Activated CD4-positive, alpha-beta T cell treated with anti-CD3 and anti-CD28 coated beads, Interleukin-2, amount 50 U/mL, for 16 hours (primary cell): ENCODE measurements around the gene TPM1.
"Not testable (repeated sequence)": the region's sequence is repeated elsewhere in the genome, so short reads cannot be mapped to it uniquely, and the experiment has no call there.

ENCODE experiments used
- DNase-seq: peaks from one replicate; pipeline ENCODE4 v3.0.0-alpha.2; 2020

The TPM1 gene

GRCh38 chr15:63075984-63076713 is 33.6 kb downstream of the TPM1 start:
- no peak for DNase-seq

- DNase-seq, result no peak
These were observed 34.1 kb downstream of the TPM1 start for GRCh38 chr15:63076714-63077046.

DNA sequence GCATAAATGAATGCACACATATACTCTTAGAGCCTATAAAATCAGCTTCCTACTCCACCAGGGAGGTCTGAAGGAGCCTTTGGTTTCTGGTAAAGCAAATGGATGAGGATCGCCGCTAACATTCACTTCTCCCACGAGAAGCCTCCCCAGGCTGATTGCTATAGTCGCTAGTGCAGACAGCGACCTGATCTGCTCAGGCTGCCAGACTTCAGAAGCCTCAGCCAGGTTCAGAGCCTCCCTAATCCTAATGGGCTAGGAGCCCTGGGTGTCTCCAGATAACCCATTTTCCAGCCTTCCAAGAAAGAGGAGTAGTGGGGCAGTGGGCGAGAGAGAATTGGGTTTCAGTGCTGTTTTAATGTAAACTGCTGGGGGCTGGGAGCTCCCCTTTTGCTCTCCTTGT is 35.4 kb downstream of the TPM1 start:
- DNase-seq, result no peak

GRCh38 chr15:63079947-63080626 is 37.5 kb downstream of the TPM1 start:
- no peak for DNase-seq

DNA sequence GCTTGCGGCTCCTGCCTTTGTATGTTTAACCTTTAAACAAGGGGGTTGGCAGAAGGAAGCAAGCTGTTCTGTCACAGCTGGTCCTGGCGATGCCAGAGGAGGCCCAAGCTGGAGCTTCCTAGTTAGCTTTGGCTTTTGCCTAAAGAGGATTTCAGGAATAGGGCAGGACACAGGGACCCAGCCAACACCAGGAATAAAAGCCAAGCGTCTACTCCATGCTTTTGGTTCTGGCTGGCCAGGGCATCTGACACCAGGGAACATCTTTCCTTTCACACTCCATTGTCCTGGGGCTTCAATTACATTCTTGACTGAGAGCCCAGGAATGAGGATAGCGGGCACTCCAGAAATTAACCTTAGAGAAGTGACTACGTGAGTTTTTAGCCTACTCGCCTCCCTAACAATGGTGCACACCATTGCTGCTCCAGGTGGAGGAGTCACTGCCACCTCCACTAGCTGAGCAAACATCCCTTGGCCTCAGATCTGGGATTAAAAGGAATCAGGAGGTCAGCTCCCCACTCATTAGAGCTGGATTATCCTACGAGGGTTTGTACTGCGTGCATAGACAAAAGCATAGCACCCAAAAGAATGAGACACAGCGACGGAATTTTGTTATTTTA is 38.2 kb downstream of the TPM1 start:
- no peak for DNase-seq

DNA sequence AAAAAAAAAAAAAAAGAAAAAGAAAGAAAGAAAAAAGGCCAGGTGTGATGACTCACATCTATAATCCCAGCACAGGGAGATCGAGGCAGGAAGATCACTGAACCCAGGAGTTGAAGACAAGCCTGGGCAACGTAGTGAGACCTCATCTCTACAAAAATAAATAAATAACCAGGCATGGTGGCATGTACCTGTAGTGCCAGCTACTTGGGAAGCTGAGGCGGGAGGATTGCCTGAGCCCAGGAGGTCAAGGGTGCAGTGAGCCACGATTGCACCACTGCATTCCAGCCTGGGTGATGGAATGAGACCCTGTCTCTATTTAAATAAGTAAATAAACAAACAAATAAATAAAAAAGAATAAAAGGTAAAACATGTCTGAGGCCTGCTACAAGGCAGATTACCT is 39.8 kb downstream of the TPM1 start:
- DNase-seq, result no peak

- DNase-seq, result no peak
These were observed 40.5 kb downstream of the TPM1 start for GRCh38 chr15:63083044-63083443.

DNA sequence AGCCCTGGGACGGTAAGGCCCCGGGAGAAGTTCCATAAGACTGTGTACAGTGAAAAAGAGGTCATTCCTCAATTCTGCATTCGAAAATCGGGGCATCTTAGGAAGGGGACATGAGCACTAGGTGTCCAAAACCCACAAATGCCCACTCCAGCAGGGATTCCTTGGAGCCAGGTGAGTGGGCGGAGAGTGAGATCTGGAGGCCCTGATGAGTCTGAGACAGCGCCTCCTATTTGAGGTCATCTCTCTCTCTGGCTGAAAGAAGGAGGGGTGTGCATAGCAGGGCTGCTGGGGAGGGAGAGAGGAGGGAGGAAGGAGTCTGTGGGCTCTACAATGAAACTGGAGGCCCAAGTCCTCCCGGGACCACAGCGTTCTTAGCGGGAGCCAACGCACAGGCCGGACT is 41.0 kb downstream of the TPM1 start:
- no peak for DNase-seq

- no peak for DNase-seq
These were observed 42.3 kb downstream of the TPM1 start for GRCh38 chr15:63084806-63085205.

GRCh38 chr15:63085289-63085688 is 42.7 kb downstream of the TPM1 start:
- DNase-seq, result no peak

GRCh38 chr15:63086271-63086670 is 43.7 kb downstream of the TPM1 start:
- DNase-seq, result no peak

DNA sequence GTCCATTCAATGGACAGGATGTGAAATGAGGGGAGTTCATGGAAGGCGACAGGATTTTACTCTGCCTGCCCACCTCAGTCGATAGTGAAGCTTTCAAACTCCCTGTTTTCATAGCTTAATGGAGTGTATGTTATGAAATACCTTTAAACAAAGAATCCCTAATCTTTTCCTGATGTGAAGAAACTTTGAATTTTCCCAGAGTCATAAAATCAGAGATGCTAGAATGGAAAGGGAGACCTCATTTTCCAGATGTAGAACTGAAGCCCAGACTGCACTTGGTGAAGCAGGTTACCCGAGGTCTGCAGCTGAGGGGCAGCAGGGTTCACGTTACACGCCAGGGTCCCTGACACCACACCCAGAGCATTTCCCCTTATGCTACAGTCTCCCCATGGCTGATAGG is 44.4 kb downstream of the TPM1 start:
- DNase-seq, result no peak

DNA sequence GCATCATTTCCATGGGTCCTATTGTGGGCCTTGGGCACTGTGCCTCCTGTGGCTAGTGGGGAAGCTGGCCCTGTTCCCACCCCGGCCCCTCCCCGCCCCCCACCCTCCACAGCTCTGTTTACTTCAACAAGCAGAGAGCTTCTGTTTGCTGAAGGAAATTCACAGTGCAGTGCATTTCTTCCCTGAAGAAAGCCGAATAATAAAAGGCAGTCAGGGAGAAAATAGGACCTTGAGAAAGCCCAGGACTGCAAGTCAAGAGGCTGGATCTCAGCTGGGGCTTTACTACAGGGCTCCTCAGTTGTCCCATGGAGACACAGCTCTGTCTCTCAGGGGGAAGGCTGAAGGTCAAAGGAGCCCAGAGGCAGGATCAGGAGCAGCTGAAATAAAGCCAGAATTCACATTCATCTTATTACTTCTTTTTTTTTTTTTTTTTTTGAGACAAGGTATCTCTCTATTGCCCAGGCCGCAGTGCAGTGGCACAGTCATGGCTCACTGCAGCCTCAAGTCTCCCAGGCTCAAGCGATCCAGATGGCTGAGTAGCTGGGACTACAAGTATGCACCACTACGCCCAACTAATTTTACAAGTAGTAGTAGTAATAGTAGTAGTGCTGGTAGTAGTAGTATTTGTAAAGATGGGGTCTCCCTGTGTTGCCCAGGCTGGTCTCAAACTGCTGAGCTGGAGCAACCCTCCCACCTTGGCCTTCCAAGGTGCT is 46.1 kb downstream of the TPM1 start:
- no peak for DNase-seq

- DNase-seq, result no peak
These were observed 46.9 kb downstream of the TPM1 start for GRCh38 chr15:63089260-63090043.

DNA sequence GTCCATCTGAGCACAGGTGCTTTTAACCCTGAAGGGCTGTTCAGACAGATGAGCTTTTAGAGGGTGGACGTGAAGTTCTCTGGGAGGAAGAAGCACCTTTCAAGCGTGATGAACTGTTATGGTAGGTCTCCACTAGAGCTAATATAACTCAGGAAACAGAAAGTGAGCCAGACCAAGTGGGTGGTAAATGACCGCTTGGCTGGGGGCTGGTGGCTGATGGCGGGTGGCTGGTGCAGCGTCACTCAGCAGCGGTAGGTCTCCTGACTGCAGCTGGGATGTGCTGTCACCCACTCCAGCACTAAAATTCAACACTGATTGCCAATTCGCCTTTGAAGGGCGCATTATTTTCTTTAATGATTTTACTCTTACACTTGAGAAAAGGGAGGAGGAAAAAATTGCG is 47.9 kb downstream of the TPM1 start:
- no peak for DNase-seq

DNA sequence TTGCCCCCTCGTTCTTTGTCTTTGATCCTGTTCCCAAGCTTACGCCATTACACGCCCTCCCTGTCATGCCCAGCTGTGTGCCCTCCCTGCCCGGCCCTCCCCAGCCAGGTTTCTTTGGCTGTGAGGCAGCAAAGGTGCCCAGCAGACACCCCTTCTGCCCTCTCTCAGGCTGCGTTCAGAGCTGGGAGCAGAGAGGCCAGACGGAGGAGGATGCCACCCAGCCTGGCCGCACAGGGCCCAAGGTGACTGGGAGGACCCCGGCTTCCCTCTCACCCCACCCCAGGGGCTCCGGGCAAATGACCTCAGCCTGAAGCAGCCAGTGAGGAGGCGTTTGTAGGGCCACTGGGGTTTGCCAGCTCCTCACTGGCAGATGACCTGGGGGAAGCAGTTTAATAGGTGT is 48.3 kb downstream of the TPM1 start:
- DNase-seq, result no peak

DNA sequence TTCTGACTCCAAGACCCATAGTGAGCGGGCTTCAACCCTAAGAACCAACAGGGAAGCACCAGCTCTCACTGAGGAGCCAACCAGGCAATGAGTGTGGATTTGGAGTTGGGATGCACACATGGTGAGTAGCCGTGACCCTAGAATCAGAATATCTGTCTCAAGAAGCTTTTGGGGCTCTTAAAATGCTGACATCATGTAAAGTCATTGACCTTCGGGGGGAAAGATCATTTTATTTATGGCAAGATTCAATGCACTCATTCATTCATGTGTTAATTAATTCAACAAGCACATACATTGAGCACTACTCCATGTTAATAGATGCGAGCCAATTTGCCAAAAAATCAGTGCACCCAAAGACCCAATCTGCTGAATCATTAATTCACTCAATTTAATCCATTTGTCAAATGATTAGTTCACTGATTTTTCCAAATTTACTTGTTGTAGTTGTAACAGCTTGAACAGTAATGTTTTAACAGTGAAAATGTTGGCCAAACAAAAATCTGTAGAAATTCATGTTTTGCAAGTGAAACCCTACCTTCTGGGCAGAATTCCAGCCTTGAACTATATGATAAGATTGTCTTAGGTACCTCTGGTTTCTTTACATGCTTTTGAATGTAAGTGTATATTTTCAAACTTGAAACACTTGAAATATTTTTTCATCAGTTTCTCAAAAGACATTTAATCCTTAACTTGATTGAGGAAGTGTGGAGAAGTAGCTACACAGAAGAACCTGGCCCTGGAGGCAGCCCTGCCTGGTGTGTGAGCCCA is 49.3 kb downstream of the TPM1 start:
- no peak for DNase-seq

- peak; percentile 73 for DNase-seq
These were observed 51.1 kb downstream of the TPM1 start for GRCh38 chr15:63093486-63094205.

- DNase-seq, result no peak
These were observed 52.0 kb downstream of the TPM1 start for GRCh38 chr15:63094495-63094931.

- no peak for DNase-seq
These were observed 53.6 kb downstream of the TPM1 start for GRCh38 chr15:63096178-63096577.

- not testable (repeated sequence) for DNase-seq
These were observed 56.4 kb downstream of the TPM1 start for GRCh38 chr15:63098901-63099300.
